ENCODE measurements around the gene SERINC3.

Gene SERINC3

DNA sequence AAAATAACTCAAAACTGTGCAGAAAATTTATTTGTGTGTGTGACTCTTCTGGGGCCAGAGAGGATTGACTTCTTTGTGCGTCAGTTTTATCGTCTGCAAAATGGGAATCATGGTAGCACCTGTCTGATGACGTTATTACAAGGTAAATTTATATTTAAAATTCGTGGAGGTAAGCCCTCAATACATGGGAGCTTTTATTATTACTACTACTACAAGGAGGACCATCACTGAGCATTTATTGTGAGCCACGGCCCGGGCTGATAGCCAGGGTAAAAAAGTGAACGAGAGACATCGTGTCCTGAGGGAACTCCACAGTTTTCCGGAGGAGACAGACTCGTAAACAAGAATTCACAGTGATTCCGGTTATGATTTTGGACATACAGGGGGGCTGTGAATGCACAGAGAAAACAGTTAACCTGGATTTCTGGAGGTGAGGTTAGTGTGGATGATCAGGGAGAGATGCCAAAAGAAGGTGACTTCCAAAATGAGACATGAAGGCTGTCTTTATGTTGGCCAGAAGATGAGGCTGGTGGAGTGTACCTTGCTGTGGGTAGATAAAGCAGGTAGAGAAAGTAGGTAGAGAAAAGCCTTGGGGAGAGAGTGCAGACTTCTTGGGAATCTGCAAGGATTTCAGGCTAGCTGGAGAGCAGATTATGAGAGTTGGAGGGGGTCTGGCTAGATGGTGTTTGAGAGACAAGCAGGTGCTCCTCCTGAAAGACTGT is 10.6 kb upstream of the SERINC3 start:
- no peak for DNase-seq

DNA sequence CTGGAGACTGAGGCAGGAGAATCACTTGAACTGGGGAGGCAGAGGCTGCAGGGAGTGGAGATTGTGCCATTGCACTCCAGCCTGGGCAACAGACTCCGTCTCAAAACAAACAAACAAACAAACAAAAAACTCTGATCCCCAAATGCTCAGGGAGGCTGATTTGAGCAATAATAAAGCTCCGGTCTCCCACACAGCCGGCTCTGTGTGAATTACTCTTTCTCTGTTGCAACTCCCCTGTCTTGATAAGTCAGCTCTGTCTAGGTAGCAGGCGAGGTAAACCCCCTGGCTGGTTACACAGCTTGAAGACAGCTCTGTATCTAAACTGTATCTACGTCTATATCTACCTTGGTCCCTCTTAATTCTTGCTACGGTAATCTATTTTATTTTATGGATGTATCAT is 6.4 kb upstream of the SERINC3 start:
- no peak for DNase-seq

DNA sequence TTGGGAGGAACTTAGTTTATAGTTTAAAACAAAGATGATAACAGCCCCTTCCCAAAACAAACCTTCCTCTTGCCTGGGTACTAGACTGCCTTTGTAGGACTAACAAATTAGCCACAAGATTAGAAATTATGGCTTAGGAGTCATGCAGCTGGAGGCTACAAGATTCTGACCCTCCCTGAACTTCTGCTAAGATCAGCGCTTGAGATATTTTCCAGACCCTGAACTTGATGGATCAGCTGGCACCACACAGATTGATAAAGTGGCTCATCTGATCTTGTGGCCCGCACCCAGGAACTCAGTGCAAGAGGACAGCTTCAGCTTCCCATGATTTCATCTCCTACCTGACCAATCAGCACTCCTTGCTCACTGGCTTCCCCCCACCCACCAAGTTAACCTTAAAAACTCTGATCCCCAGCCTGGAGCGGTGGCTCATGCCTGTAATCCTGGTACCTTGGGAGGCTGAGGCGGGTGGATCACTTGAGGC is 5.9 kb upstream of the SERINC3 start:
- no peak for DNase-seq

DNA sequence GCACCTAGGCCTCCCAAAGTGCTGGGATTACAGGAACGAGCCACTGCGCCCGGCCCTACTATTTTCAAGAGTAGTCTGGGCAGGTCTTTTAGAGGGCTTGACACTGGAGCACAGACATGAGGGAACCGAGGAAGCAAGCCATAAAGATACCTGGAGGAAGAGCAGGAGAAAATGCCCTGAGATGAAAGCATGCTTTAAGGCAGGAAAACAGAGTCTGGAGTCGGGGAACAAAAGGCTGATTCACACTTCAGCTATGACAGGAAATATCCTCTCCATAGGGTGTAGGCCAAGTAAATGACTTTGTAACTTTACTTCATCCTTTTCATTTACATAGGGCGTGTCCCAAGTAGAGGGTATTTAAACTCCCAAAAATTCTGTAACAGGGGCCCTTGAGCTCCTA is 4.3 kb upstream of the SERINC3 start:
- no peak for DNase-seq

DNA sequence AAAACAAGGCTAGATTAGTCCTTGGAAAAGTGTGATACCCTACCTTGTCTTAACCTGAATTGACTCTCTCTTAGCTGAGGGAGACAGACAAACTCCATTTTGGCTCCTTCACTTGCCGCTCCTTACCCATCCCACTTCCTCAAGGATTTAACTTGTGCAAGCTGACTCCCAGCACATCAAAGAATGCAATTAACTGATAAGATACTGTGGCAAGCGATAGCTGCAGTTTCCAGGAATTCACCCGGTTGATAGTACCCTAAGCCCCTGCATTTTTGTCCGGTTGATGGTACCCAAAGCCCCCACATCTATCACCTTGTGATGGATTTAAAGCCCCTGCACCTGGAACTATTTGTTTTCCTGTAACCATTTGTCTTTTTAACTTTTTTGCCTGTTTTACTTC is 1.9 kb upstream of the SERINC3 start:
- DNase-seq: no peak

DNA sequence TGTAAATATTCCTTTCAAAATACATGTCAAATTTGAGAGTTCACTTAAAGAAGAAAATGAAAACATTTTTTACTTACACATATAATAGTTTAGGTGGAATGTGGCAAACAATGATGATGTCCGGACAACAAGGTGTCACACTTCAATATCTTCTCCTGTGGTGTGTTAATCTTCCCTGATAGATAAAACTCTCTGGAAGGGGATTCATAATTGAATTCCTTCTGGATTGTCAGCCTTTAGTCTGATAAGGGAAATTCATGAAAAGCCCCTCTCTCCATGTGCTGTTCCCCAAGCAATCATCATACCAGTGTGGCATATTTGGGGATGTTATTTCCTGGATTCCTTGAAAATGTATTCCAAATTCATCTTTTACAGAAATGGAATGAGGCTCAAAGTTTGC is 971 bp upstream of the SERINC3 start:
- DNase-seq: no peak

DNA sequence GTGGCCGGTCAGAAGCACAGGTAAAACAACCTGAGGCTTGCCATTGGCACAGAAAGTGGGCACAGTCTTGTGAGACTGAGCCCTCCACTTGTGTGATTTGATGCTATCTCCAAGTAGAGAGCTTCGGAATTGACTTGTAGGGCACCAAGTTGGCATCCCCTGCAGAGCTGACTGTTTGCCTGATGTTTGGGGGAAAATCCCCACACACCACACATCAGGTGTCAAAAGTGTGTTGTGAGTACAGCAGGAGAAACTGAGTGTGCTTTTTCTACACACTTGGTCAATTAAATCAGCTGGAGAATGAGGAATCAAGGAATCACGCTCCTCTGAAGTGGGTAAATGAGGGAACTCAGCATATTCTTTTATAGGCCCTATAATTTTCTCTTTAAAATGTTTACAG is 989 bp downstream of the SERINC3 start:
- no peak for DNase-seq

DNA sequence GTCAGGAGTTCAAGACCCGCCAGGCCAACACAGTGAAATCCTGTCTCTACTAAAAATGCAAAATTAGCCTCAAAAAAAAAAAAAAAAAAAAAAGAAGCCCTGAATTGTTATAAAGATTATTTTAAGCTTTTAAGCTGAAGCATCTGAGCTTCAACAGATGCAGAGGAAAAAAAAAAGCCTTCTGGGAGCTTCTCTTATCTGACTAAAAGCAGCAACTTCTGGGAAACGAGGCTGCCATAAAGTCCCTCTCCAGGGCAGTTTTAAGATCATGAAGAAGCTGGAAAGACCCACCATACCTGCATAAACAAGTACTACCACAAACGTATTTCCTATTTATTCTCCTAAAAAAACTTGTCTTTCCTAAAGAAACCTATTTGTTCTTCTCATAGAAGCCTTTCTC is 3.6 kb downstream of the SERINC3 start:
- no peak for DNase-seq

DNA sequence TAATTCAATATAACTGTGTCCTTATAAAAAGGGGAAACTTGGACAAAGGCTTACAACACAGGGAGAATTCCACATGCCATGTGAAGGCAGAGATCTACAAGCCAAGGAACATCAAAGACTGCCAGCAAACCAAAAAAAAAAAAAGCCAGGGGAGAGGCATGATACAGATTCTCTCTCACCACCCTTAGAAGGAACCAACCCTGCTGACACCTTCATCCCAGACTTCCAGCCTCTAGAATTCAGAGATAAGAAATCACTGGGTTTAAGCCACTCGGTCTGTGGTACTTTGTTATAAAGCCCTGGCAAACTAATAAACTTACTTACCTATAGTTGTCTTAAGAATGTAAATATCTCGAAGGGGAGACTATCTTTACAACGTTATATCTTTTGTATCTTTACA is 4.4 kb downstream of the SERINC3 start:
- DNase-seq: no peak

DNA sequence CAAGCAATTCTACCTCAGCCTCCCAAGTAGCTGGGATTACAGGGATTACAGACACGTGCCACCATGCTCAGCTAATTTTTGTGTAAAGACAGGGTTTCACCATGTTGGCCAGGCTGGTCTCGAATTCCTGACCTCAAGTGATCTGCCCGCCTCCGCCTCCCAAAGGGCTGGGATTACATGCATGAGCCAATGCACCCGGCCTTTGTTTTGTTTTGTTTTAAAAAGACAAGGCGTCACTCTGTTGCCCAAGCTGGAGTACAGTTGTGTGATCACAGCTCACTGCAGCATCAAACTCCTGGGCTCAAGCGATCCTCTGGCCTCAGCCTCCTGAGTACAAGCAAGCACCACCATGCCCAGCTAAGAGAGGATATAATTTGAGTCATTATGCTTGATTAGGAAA is 5.4 kb downstream of the SERINC3 start:
- no peak for DNase-seq

DNA sequence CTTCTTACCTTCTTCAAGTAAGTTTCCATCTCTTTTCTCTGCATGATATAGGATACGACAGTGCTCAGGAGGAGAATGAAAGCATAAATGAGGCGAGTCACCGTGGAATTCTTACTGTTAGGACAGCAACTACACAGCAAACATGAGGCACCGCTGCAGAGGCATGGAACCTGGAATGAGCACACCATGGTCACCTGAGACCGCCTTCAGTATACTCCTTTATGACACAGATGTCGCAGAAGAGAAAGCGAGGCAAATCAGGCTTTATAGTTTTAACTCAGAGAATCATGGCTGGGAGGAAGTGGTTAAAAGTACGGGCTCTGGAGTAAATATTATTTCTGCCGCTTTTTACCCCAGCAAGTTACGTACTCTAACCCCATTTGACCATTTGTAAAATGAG is 8.0 kb downstream of the SERINC3 start:
- no peak for DNase-seq

DNA sequence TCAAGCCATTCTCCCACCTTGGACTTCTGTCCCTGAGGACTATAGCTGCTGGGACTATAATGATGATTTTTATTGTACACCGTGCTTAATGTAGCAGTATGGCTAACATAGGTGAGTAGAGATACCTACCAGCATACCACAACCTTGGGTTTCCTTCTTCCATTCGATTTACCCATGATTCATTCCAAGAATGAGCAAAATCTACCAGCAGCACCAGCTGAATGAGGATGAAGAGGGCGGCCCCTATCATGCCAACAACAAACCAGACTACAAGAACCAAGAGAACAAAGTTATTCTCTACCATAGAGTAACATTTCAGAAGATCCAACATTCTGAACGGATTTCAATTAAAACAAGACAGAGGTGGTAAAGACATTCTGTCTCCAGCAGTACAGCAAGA is 12.1 kb downstream of the SERINC3 start:
- no peak for DNase-seq

DNA sequence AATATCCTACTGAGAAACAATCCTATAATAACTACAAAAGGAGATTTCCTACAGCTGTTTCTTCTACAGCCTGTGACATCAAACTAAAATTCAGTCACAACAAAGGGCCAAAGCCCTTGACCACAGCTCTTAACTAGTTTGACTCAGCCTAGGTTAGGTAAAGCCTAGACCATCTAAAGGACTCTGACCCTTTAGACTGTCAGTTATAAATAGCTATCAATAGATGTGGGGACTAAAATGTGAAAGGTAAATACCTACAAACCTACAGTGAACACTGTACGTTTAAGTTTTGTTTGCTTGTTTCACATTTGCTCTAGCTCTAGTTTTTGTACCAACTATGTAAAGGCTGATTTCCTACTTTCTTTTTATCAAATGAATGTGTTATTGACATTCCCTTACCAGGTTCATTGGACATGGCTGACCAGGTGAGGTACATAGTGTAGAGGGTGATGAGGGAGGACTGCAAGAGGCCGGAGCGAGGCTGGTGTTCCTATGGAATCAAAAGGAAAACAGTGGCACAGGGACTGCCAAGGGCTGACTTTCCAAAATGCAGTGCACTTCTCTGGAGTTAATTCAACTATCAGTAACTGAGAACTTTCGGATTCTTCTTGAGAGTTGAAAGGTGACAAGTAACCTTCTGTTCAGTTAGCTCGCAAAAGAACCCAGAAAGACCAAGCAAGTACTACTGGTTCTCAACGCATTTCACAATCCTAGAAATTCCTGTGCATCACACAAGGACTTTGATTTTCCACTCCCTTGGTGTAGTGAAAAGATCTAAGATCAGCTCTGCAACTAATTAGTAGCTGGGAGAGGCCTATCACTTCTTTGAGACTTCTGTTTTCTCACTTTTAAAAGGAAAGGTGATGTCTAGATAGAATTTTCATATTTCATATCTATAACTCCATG is 17.2 kb downstream of the SERINC3 start:
- no peak for DNase-seq

DNA sequence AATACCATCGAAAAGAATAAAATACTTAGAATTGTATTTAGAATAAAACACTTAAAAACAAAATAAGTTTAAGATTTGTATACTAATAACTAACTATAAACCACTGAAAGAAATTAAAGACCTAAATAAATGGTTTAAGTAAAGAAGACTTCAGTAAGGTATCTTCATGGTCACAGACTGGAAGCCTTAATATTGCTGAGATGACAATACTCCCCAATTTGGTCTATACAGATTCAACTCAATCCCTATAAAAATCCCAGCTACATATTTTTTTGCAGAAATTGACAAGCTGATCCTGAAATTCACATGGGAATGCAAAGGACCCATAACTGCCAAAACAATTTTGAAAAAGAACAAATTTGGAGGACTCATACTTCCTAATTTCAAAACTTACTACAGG is 18.9 kb downstream of the SERINC3 start:
- no peak for DNase-seq

DNA sequence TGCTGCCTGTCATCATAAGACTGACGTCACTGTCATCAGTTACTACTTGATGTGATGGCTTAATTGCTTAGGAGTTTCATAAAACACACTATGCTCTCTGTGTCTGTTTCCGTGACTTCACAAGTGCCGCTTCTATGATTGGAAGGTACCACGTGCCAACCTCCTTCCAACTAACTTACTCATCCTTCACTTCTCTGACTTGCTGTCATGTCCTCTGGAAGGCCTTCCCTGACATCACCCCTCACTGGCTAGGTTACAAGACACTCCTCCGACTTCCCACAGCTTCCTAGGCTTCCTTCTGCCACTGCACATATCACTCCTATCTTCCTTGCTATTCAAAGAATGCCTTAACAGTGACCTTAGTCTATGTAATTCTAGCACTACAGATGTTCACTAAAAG is 20.4 kb downstream of the SERINC3 start:
- no peak for DNase-seq

DNA sequence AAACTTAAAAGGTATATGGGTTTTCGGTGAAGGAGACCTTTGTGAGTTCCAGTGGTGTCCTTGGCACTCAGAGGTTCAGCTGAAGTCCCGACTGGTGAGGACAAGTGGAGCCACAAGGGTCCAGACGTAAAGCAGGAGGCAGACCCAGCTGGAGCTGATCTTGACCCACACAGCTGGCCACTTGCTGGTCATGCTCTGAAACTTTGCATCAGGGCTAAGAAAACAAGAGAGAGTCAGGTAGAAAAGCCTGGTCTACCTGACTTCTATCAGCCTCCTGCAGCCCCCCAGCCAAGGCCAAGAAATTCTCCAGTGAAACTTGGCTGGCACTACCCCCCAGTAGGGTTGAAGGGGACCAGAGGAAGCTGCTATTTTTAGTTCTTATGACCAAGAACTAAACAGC is 21.6 kb downstream of the SERINC3 start:
- DNase-seq: no peak

DNA sequence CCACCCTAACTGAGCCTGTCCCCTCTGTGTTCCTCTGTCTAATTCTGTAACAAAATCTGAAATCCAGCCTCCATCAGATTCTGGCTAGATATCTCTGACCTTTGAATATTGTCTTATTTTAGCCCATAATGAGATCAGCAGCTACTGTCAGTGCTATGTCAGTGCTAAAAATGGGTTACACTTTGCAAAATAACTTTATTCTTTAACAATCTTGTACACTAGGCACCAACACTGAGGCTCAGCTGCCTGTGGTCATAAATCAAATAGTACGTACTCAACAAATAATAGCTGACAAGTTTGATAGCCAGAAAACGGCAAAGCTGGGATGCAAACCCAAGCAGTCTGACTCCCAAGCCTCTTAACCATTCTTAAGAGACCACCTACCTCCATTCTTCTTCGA is 24.1 kb downstream of the SERINC3 start:
- DNase-seq: no peak

DNA sequence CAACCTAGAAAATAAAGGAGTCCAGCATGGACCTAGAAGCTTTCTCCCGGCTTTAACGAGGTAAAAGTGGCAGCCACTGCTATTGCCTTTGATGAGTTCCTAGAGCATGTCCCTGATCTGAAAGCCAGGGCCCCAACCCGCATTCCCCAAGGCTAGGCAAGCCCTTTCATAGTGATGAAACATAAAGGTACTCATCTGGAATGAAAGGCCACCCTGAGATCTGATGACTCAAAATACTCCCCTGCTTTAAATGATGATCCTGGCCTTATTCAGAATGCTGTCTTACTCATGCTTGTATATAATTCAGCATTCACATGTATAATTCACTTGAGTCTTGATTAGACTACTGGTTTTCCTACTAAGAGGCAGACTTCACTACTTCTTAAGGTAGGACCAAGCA is 24.9 kb downstream of the SERINC3 start:
- no peak for DNase-seq

DNA sequence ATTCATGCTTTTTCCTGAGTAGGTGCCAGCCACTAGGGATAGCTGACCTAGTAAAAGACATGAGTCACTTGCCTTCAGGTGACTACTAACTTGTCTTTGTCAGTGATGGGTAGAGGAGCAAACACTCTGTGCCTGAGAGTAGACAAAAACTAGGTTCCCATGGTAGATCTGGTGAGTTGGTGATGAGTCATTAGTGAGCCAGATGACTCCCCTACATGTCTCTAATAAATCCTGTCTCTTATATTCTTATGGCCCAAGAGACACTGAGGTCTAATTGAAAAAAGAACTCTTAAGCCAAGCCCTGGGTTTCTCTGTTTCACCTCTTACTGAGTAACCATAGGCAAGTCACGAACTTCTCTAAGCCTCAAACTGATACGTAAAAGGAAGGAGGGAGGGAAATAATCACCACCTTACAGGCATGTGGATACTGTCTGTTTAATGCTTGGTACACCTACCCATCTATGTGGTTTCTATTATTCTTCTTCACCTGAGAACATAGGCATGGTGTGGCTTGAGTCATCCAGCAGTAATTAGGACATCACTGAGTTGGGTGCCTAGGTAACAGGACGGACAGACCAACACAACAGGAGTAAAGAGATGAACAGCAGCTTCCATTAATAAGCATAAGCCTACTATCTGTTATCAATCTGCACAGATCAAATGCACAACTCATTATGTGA is 25.9 kb downstream of the SERINC3 start:
- no peak for DNase-seq

DNA sequence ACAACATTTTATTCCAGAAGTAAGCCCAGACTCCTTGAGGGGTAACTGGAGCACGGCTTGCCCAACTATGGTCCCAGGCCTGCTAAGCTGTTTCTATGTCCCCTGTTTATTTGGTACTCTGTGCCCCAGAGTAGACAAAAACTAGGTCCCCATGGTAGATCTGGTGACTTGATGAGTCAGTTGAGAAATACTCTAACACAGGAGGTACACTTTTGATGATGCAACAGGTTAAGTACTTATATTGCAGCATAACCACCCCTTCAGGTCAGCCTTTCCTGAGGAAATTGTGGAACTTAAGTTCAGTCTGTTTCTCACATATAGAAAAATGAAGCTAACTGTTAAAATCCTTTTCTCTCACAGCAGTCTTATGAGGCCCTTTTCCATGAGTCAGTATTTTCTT is 26.6 kb downstream of the SERINC3 start:
- DNase-seq: no peak

DNA sequence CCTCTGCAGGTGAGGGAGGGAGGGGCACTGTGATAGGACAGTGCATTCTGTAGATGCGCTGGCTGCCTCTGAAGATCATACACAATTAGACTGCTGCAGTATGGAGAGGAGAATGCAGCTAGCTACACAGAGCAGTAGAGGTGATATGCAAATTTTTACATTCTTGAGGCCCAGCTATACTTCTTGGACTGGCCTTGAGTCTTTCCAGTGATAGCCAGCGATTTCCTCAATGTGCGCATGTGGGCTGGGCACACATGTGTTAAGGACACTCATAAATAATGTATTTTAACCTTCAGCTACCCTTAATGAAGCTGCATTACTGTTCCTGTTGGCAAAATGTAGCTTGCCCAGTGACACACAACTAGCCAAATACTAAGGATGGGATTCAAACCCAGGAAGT is 27.2 kb downstream of the SERINC3 start:
- no peak for DNase-seq

DNA sequence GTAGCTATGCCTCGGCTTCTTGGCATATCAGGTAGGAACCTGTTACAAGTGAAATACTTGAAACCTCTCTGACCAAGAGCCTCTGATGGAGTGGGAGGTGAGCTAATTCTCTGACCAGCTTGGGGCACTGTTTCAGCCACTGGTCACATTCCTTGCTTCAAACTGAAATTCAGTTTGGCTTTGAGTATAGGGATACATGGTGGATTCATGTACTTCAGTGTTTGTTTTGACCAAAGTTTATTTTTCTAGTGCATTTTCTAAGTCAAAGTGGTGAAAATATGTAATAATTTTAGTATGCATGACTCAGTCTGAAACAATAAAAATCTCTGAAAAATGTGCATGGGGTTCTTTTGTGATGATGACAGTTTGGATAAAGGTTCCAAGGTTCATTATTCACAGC is 27.6 kb downstream of the SERINC3 start:
- no peak for DNase-seq

DNA sequence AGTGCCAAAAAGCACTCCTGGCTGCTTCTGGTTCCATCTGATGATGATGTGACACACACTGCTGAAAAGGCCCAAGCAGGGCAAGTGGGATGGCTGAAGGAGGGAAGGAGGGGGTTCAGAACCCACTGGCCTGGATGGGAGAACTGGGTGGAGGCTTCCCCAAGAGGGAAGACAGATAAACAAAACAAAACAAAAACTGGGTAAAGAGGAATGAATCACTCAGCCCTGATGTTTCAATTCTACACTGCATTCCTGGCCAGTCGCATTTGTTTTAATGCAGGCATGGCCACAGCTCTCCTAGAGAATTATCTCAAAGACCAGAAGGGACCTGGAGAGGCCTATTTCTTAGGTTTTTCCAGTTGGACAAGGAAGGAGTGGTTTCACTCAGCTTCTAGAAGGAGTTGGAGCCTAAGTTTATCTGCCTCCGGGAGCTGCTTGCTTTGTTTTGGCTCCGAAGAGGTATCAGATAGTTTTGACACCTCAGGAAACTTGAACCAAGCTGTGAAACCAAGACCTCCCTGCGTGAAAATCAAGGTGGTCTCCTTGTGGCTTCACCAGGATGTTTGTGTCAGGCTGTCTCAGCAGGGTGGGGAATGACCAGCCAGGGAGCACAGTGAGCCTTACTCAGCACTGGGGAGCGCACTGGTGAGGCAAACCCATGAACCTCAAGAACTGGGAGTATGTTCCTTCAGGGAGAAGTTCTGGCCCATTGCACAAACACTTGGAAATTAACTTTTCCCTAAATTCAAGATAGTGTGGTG is 30.1 kb downstream of the SERINC3 start:
- no peak for DNase-seq

All from bone marrow (tissue), 2 donors.